K562 (cell line): ENCODE data around the gene CLIP2. TPM values are rescaled to one million over a fixed set of nuclear protein-coding genes. Genes with fewer than 3 reads are reported as not detected.

Source experiments
- CAMTA2 ChIP-seq: fragments of 250-450 bp; sonication (Bioruptor Pico); conservative IDR thresholded peaks from 2 replicates; pipeline ENCODE4 v1.5.1; 2022
- FOXM1 ChIP-seq, 2 experiments: fragments of 450-650 bp in 1 of 2; sonication (generic) in 1 of 2; formaldehyde crosslinking in 1 of 2; IDR thresholded peaks; 2 replicates each; pipeline versions ENCODE4 v1.6.1 to v1.9.0; 2017 to 2022; ENCODE audit warnings: low read depth in 2 of 2, mild to moderate bottlenecking in 2 of 2, missing genetic modification reagents in 1 of 2, moderate library complexity in 1 of 2
- GABPB2 ChIP-seq: fragments of 250-450 bp; sonication (Bioruptor Pico); conservative IDR thresholded peaks from 2 replicates; pipeline ENCODE4 v1.5.1; 2021; ENCODE audit warnings: mild to moderate bottlenecking
- HMG20A ChIP-seq: fragments of 450-650 bp; formaldehyde crosslinking; conservative IDR thresholded peaks from 2 replicates; pipeline ENCODE4 v1.4.0; 2020; ENCODE audit warnings: mild to moderate bottlenecking, mixed read lengths
- MED1 ChIP-seq: sonication (generic); formaldehyde crosslinking; IDR thresholded peaks from 2 replicates; pipeline ENCODE4 v1.8.1; 2023; ENCODE audit warnings: missing genetic modification reagents, borderline replicate concordance
- MYNN ChIP-seq, 2 experiments: sonication (generic); formaldehyde crosslinking in 1 of 2; IDR thresholded peaks; 2 replicates each; pipeline versions ENCODE4 v1.5.0 to v1.6.1; 2016 to 2020; ENCODE audit warnings: antibody characterized with exemption in 1 of 2, missing genetic modification reagents in 1 of 2
- PCBP1 ChIP-seq: fragments of 200-400 bp; formaldehyde crosslinking; IDR thresholded peaks from 2 replicates; pipeline ENCODE4 v1.6.1; 2018; ENCODE audit warnings: mild to moderate bottlenecking, low read depth, low read length; ENCODE audit not compliant: poor library complexity, severe bottlenecking
- RAD51 ChIP-seq: fragments of 450-650 bp; IDR thresholded peaks from 2 replicates; pipeline ENCODE4 v1.7.1; 2016; ENCODE audit warnings: low read depth, mild to moderate bottlenecking, borderline replicate concordance
- SRF ChIP-seq, 2 experiments: fragments of 250-450, 450-650 bp in 1 of 2; sonication (Bioruptor Pico) in 1 of 2; sonication (generic) in 1 of 2; formaldehyde crosslinking; IDR thresholded peaks; 2 replicates each; pipeline versions ENCODE4 v1.5.0 to v1.5.1; 2020 to 2022; ENCODE audit warnings: mild to moderate bottlenecking in 1 of 2, missing genetic modification reagents in 1 of 2
- TAL1 ChIP-seq: fragments of 450-650 bp; IDR thresholded peaks from 2 replicates; pipeline ENCODE4 v1.6.1; 2016; ENCODE audit warnings: mild to moderate bottlenecking
- polyA plus RNA-seq, 8 experiments: library from polyadenylated mRNA; depleted of rRNA in 4 of 8; stranded (reverse) in 5 of 8; unstranded in 3 of 8; fragments of >200 nt; fragmentation: Nextera tagmentation in 2 of 8; fragmentation: Illumina TruSeq in 1 of 8; extraction: Ambion mirVana in 2 of 8; extraction: Trizol in 1 of 8; gene quantifications; 2 replicates each; pipeline versions ENCODE4 v1.2.1 to v1.2.3, GENCODE V29; 2011 to 2014; ENCODE audit warnings: inconsistent platforms in 1 of 8, missing spikeins in 1 of 8
- total RNA-seq, 7 experiments: library from RNA; depleted of rRNA in 6 of 7; stranded (reverse); fragments of >200 nt in 6 of 7; fragmentation: Illumina TruSeq in 2 of 7; extraction: Trizol in 2 of 7; gene quantifications; 2 replicates each; pipeline versions ENCODE4 v1.2.1 to v1.2.3, GENCODE V29; 2011 to 2021; ENCODE audit warnings: low replicate concordance in 1 of 7
- TF ChIP-seq, protein P1 (sequence below): fragments of 200-600 bp; sonication (generic); IDR thresholded peaks from one replicate; pipeline ENCODE4 v1.6.1; 2012; ENCODE audit warnings: mild to moderate bottlenecking, low read depth, low read length, inconsistent platforms

CLIP2 gene
- total and polyA plus RNA-seq, 9 of the 15 experiments (the other 6 are each of a cell fraction or from before 2014, with no cell fraction given), result 0.07 to 5.4 (median 2.1) TPM

DNA sequence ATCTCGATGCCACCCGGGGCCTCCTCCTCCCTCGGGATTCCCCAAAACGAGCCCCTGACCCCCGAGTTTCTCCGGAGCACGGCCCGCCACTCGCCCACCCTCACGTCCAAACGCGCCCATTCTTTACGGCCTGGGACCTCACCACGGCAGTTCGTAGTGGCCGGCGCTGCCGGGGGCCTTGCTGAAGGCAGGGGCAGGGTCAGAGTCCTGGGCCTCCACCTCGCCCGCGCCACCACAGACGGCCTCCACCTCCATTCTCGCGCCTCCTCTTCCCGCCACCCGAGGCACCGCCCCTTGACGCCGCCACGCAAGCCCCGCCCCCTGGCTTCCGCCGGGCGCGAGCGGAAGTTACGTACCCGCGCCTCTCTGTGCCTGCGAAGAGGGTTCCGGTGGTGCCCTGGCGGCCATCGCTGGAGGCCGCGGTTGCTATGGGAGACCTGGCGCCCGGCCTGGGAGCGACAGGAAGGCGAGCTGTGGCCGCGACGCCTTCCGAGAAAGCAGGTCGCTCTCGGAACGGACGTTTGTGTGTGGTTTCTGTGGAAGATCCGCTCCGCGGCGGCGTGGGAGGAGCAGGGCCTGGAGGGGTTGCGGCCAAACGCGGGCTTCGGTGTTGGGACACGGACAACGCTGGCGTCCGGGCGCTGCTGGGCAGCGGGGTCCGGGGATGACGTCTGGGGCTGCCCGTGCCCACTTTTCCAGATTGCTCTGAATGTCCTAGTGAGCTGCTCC lies 34.9 kb upstream of the CLIP2 start, which contains the start of gene RFC2 (continued):
- TF ChIP-seq TAL1 (no peak), CAMTA2 (CRISPR knock-in tag) (0 out of 2 replicates have a peak, but pooled peaks have one; percentile 16), MED1 (no peak), SRF (CRISPR knock-in tag; IDR thresholded peaks at IDR 0.05) (peak in 1 of 2 experiments; percentile 76; a peak in 1 of 4 replicates), RAD51 (no peak), FOXM1 (IDR thresholded peaks at IDR 0.05; ENCODE audit: low read depth) (no peak; the same call in 1 of the 2 replicates), FOXM1 (CRISPR knock-in tag; IDR thresholded peaks at IDR 0.05; ENCODE audit: low read depth) (peak; percentile 94), GABPB2 (CRISPR knock-in tag) (no peak), PCBP1 (peak; percentile 94), HMG20A (CRISPR knock-in tag) (no peak), MYNN (IDR thresholded peaks at IDR 0.05) (peak; percentile 47; the same call in 1 of the 2 replicates), MYNN (CRISPR knock-in tag; IDR thresholded peaks at IDR 0.05) (no peak)
- TF ChIP-seq, protein P1, sequence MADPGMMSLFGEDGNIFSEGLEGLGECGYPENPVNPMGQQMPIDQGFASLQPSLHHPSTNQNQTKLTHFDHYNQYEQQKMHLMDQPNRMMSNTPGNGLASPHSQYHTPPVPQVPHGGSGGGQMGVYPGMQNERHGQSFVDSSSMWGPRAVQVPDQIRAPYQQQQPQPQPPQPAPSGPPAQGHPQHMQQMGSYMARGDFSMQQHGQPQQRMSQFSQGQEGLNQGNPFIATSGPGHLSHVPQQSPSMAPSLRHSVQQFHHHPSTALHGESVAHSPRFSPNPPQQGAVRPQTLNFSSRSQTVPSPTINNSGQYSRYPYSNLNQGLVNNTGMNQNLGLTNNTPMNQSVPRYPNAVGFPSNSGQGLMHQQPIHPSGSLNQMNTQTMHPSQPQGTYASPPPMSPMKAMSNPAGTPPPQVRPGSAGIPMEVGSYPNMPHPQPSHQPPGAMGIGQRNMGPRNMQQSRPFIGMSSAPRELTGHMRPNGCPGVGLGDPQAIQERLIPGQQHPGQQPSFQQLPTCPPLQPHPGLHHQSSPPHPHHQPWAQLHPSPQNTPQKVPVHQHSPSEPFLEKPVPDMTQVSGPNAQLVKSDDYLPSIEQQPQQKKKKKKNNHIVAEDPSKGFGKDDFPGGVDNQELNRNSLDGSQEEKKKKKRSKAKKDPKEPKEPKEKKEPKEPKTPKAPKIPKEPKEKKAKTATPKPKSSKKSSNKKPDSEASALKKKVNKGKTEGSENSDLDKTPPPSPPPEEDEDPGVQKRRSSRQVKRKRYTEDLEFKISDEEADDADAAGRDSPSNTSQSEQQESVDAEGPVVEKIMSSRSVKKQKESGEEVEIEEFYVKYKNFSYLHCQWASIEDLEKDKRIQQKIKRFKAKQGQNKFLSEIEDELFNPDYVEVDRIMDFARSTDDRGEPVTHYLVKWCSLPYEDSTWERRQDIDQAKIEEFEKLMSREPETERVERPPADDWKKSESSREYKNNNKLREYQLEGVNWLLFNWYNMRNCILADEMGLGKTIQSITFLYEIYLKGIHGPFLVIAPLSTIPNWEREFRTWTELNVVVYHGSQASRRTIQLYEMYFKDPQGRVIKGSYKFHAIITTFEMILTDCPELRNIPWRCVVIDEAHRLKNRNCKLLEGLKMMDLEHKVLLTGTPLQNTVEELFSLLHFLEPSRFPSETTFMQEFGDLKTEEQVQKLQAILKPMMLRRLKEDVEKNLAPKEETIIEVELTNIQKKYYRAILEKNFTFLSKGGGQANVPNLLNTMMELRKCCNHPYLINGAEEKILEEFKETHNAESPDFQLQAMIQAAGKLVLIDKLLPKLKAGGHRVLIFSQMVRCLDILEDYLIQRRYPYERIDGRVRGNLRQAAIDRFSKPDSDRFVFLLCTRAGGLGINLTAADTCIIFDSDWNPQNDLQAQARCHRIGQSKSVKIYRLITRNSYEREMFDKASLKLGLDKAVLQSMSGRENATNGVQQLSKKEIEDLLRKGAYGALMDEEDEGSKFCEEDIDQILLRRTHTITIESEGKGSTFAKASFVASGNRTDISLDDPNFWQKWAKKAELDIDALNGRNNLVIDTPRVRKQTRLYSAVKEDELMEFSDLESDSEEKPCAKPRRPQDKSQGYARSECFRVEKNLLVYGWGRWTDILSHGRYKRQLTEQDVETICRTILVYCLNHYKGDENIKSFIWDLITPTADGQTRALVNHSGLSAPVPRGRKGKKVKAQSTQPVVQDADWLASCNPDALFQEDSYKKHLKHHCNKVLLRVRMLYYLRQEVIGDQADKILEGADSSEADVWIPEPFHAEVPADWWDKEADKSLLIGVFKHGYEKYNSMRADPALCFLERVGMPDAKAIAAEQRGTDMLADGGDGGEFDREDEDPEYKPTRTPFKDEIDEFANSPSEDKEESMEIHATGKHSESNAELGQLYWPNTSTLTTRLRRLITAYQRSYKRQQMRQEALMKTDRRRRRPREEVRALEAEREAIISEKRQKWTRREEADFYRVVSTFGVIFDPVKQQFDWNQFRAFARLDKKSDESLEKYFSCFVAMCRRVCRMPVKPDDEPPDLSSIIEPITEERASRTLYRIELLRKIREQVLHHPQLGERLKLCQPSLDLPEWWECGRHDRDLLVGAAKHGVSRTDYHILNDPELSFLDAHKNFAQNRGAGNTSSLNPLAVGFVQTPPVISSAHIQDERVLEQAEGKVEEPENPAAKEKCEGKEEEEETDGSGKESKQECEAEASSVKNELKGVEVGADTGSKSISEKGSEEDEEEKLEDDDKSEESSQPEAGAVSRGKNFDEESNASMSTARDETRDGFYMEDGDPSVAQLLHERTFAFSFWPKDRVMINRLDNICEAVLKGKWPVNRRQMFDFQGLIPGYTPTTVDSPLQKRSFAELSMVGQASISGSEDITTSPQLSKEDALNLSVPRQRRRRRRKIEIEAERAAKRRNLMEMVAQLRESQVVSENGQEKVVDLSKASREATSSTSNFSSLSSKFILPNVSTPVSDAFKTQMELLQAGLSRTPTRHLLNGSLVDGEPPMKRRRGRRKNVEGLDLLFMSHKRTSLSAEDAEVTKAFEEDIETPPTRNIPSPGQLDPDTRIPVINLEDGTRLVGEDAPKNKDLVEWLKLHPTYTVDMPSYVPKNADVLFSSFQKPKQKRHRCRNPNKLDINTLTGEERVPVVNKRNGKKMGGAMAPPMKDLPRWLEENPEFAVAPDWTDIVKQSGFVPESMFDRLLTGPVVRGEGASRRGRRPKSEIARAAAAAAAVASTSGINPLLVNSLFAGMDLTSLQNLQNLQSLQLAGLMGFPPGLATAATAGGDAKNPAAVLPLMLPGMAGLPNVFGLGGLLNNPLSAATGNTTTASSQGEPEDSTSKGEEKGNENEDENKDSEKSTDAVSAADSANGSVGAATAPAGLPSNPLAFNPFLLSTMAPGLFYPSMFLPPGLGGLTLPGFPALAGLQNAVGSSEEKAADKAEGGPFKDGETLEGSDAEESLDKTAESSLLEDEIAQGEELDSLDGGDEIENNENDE, result no peak
